GM21528 (cell line): ENCODE measurements around the gene UBE2R2.

Experiments used
- ATAC-seq: cut with Tn5 transposase; IDR thresholded peaks from one replicate; pipeline ENCODE4 v1.9.1; 2021; ENCODE audit warnings: mild to moderate bottlenecking, moderate library complexity; ENCODE audit not compliant: unreplicated experiment, low FRiP score

Gene UBE2R2

GRCh38 chr9:33964086-33964768 is 147.3 kb downstream of the UBE2R2 start:
- ATAC-seq: no peak
